Neural cell (in vitro differentiated cells): ENCODE data around the gene CTBP2. TPM values are rescaled to one million over a fixed set of nuclear protein-coding genes. Genes with fewer than 3 reads are reported as not detected.

ENCODE experiments used
- H2AFZ ChIP-seq: fragments of 200-600, 300-800 bp; sonication (generic), shearing (Covaris generic); 2 replicates; pipeline ENCODE4 v1.6.0; 2014; ENCODE audit warnings: low read depth, mild to moderate bottlenecking, antibody characterized with exemption, low read length, moderate library complexity
- H3F3A ChIP-seq: fragments of 200-600 bp; shearing (Covaris generic); 2 replicates; pipeline ENCODE4 v1.6.1; 2016; ENCODE audit warnings: mild to moderate bottlenecking, moderate library complexity, mixed read lengths, antibody characterized with exemption, low read length; ENCODE audit not compliant: insufficient read depth, poor library complexity, severe bottlenecking
- H3K27ac ChIP-seq: fragments of 200-600, 300-800 bp; sonication (generic), shearing (Covaris generic); 2 replicates; pipeline ENCODE4 v1.5.1; 2014; ENCODE audit warnings: mild to moderate bottlenecking, low read length, moderate library complexity
- H3K27me3 ChIP-seq: fragments of 300-800, 200-600 bp; sonication (generic), shearing (Covaris generic); 2 replicates; pipeline ENCODE4 v1.6.0; 2014; ENCODE audit warnings: mild to moderate bottlenecking, low read depth, low read length, moderate library complexity; ENCODE audit not compliant: insufficient read depth
- H3K36me3 ChIP-seq: fragments of 300-800, 200-600 bp; sonication (generic), shearing (Covaris generic); 2 replicates; pipeline ENCODE4 v1.5.1; 2014; ENCODE audit warnings: mild to moderate bottlenecking, antibody characterized with exemption, low read length, moderate library complexity; ENCODE audit not compliant: insufficient read depth
- H3K4me2 ChIP-seq: fragments of 300-800, 200-600 bp; sonication (generic), shearing (Covaris generic); 2 replicates; pipeline ENCODE4 v1.6.0; 2014; ENCODE audit warnings: mild to moderate bottlenecking, low read length
- H3K4me3 ChIP-seq: fragments of 300-800, 200-600 bp; sonication (generic), shearing (Covaris generic); 2 replicates; pipeline ENCODE4 v1.5.1; 2014; ENCODE audit warnings: mild to moderate bottlenecking, low read length, moderate library complexity
- H3K79me2 ChIP-seq: fragments of 200-600 bp; shearing (Covaris generic); replicated peaks from 2 replicates; pipeline ENCODE4 v1.6.0; 2014; ENCODE audit warnings: mild to moderate bottlenecking, low read length, moderate library complexity; ENCODE audit not compliant: insufficient read depth
- H3K9ac ChIP-seq: fragments of 300-800, 200-600 bp; sonication (generic), shearing (Covaris generic); 2 replicates; pipeline ENCODE4 v1.6.1; 2016; ENCODE audit warnings: mild to moderate bottlenecking, low read length, mixed read lengths
- H3K9me2 ChIP-seq: fragments of 200-600 bp; shearing (Covaris generic); 2 replicates; pipeline ENCODE4 v1.6.1; 2016; ENCODE audit warnings: mild to moderate bottlenecking, low read length, mixed read lengths; ENCODE audit not compliant: insufficient read depth
- H3K9me3 ChIP-seq: fragments of 200-600, 300-800 bp; sonication (generic), shearing (Covaris generic); 2 replicates; pipeline ENCODE4 v1.6.1; 2016; ENCODE audit warnings: mild to moderate bottlenecking, mixed run types, low read length, moderate library complexity, mixed read lengths
- H4K20me1 ChIP-seq: fragments of 200-600 bp; shearing (Covaris generic); 2 replicates; pipeline ENCODE4 v1.6.1; 2016; ENCODE audit warnings: mild to moderate bottlenecking, mixed run types; ENCODE audit not compliant: insufficient read depth
- EP300 ChIP-seq: fragments of 450-650 bp; conservative IDR thresholded peaks from 2 replicates; pipeline ENCODE4 v1.6.1; 2014; ENCODE audit warnings: antibody characterized with exemption, mild to moderate bottlenecking, moderate library complexity; ENCODE audit not compliant: poor library complexity, severe bottlenecking
- EZH2 ChIP-seq: fragments of 200-600, 300-800 bp; shearing (Covaris generic), sonication (generic); IDR thresholded peaks from 2 replicates; pipeline ENCODE4 v1.6.1; 2014; ENCODE audit warnings: antibody characterized with exemption, low read length, borderline replicate concordance, mild to moderate bottlenecking; ENCODE audit not compliant: insufficient read depth, poor library complexity, severe bottlenecking
- MXI1 ChIP-seq: fragments of 450-650 bp; conservative IDR thresholded peaks from 2 replicates; pipeline ENCODE4 v1.6.1; 2014; ENCODE audit warnings: antibody characterized with exemption, mild to moderate bottlenecking; ENCODE audit not compliant: poor library complexity, severe bottlenecking
- POLR2AphosphoS5 ChIP-seq: IDR thresholded peaks from 2 replicates; pipeline ENCODE4 v1.6.1; 2012
- RAD21 ChIP-seq: fragments of 450-650 bp; conservative IDR thresholded peaks from 2 replicates; pipeline ENCODE4 v1.6.1; 2014; ENCODE audit warnings: antibody characterized with exemption, mild to moderate bottlenecking, moderate library complexity
- SMC3 ChIP-seq: fragments of 450-650 bp; conservative IDR thresholded peaks from 2 replicates; pipeline ENCODE4 v1.6.1; 2014; ENCODE audit warnings: antibody characterized with exemption, mild to moderate bottlenecking, moderate library complexity; ENCODE audit not compliant: poor library complexity
- TAF1 ChIP-seq: IDR thresholded peaks from 2 replicates; pipeline ENCODE4 v1.6.1; 2012; ENCODE audit warnings: low read depth
- polyA plus RNA-seq: library from polyadenylated mRNA; depleted of rRNA; stranded (reverse); fragments of >200 nt; gene quantifications from 2 replicates; pipeline ENCODE4 v1.2.3, GENCODE V29; 2014
- TF ChIP-seq, protein P1 (sequence below): IDR thresholded peaks from 2 replicates; pipeline ENCODE4 v1.6.1; 2012; ENCODE audit warnings: borderline replicate concordance
- TF ChIP-seq, protein P2 (sequence below): fragments of 450-650 bp; IDR thresholded peaks from 2 replicates; pipeline ENCODE4 v1.5.1; 2014; ENCODE audit warnings: antibody characterized with exemption, mild to moderate bottlenecking, moderate library complexity; ENCODE audit not compliant: poor library complexity, severe bottlenecking

The CTBP2 gene
- polyA plus RNA-seq, 1 donor from 2014 or later: 59.5 TPM

DNA sequence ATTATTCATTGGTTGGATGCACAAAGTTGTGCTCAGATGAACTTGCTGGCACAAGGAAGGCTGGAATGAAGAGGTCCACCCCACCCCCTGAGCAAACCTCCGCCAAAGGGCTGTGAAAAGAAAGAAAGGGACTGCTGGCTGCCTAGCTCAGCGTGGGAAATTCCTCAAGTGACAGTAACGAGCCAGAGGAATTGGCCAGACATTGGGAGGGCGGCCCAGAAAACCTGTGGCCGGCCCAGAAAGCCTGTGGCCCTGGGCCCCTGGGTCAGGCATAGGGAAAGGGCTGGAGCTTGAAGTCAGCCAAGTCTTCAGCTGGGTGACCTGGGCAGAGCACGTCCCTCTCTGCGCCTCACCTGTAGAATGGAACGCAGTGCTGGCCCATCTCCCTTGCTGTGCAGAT, 30.6 kb upstream of the CTBP2 start:
- H3K9me2 ChIP-seq: no peaks in the 10 kb centered on the region
- H3K27me3 ChIP-seq: no peaks in the 10 kb centered on the region
- no peaks in the 10 kb centered on the region for H3K36me3 ChIP-seq
- H3K9ac ChIP-seq: no peak overlapping the region
- H3K27ac ChIP-seq: no peak overlapping the region
- no peak overlapping the region for H2AFZ ChIP-seq
- H3K4me3 ChIP-seq: no peak overlapping the region
- H3F3A ChIP-seq: no peaks in the 10 kb centered on the region
- TF ChIP-seq, protein P1, sequence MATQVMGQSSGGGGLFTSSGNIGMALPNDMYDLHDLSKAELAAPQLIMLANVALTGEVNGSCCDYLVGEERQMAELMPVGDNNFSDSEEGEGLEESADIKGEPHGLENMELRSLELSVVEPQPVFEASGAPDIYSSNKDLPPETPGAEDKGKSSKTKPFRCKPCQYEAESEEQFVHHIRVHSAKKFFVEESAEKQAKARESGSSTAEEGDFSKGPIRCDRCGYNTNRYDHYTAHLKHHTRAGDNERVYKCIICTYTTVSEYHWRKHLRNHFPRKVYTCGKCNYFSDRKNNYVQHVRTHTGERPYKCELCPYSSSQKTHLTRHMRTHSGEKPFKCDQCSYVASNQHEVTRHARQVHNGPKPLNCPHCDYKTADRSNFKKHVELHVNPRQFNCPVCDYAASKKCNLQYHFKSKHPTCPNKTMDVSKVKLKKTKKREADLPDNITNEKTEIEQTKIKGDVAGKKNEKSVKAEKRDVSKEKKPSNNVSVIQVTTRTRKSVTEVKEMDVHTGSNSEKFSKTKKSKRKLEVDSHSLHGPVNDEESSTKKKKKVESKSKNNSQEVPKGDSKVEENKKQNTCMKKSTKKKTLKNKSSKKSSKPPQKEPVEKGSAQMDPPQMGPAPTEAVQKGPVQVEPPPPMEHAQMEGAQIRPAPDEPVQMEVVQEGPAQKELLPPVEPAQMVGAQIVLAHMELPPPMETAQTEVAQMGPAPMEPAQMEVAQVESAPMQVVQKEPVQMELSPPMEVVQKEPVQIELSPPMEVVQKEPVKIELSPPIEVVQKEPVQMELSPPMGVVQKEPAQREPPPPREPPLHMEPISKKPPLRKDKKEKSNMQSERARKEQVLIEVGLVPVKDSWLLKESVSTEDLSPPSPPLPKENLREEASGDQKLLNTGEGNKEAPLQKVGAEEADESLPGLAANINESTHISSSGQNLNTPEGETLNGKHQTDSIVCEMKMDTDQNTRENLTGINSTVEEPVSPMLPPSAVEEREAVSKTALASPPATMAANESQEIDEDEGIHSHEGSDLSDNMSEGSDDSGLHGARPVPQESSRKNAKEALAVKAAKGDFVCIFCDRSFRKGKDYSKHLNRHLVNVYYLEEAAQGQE: no peak
- TF ChIP-seq, protein P2, sequence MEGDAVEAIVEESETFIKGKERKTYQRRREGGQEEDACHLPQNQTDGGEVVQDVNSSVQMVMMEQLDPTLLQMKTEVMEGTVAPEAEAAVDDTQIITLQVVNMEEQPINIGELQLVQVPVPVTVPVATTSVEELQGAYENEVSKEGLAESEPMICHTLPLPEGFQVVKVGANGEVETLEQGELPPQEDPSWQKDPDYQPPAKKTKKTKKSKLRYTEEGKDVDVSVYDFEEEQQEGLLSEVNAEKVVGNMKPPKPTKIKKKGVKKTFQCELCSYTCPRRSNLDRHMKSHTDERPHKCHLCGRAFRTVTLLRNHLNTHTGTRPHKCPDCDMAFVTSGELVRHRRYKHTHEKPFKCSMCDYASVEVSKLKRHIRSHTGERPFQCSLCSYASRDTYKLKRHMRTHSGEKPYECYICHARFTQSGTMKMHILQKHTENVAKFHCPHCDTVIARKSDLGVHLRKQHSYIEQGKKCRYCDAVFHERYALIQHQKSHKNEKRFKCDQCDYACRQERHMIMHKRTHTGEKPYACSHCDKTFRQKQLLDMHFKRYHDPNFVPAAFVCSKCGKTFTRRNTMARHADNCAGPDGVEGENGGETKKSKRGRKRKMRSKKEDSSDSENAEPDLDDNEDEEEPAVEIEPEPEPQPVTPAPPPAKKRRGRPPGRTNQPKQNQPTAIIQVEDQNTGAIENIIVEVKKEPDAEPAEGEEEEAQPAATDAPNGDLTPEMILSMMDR: no peak
- no peak for TF ChIP-seq TAF1
- TF ChIP-seq EP300: no peak
- TF ChIP-seq SMC3: no peak
- no peak for TF ChIP-seq MXI1
- no peak for TF ChIP-seq RAD21
- no peak for TF ChIP-seq EZH2
- no peak for TF ChIP-seq POLR2AphosphoS5
- no peaks in the 10 kb centered on the region for H4K20me1 ChIP-seq
- H3K4me2 ChIP-seq: no peak overlapping the region
- H3K79me2 ChIP-seq: no peaks in the 10 kb centered on the region
- no peaks in the 10 kb centered on the region for H3K9me3 ChIP-seq

DNA sequence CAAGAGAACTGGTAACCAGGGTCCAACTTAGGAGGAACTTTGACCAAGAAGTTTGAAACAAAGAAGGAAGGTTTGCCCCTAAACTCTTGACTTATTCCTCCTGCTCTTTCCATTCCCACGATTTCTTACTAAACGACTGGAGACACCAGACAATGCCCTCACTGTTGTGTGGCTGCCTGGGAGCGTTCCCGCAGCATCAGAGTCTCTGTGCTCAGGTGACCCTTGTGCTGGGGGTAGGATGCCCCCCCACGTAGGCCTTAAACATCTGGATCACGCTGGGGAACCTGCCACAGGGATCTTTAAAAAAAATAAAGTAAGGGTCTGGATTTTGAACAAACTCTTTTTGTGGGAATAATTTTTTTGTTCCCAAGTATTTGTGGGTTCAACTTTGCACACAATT, 30.1 kb upstream of the CTBP2 start:
- no peak overlapping the region for H3K27ac ChIP-seq

More for the DNA sequence above, 30.1 kb upstream of the CTBP2 start:
- no peak overlapping the region for H3K9ac ChIP-seq
- no peaks in the 10 kb centered on the region for H4K20me1 ChIP-seq
- H3K4me3 ChIP-seq: no peak overlapping the region
- H3K4me2 ChIP-seq: no peak overlapping the region
- no peaks in the 10 kb centered on the region for H3K9me3 ChIP-seq
- H3K9me2 ChIP-seq: no peaks in the 10 kb centered on the region
- no peak overlapping the region for H2AFZ ChIP-seq
- H3K36me3 ChIP-seq: no peaks in the 10 kb centered on the region
- H3K79me2 ChIP-seq: no peaks in the 10 kb centered on the region
- TF ChIP-seq MXI1 (no peak), SMC3 (no peak), EZH2 (no peak), EP300 (no peak), TAF1 (no peak), POLR2AphosphoS5 (no peak), RAD21 (no peak)
- TF ChIP-seq, protein P2: no peak
- TF ChIP-seq, protein P1: no peak
- no peaks in the 10 kb centered on the region for H3K27me3 ChIP-seq
- no peaks in the 10 kb centered on the region for H3F3A ChIP-seq
